ENCODE measurements around the gene CSNK1A1L. TPM values are rescaled to one million over a fixed set of nuclear protein-coding genes. Genes with fewer than 3 reads are reported as not detected.
"Not testable (repeated sequence)": the region's sequence is repeated elsewhere in the genome, so short reads cannot be mapped to it uniquely, and the experiment has no call there.

CSNK1A1L gene
- total and polyA plus RNA-seq, 2 of the 8 experiments (the other 6 are each of a cell fraction or from before 2014, with no cell fraction given): not detected

GRCh38 chr13:37056228-37056627, 49.2 kb downstream of the CSNK1A1L start:
- H3K4me3 ChIP-seq (ENCODE audit: extremely low read depth in 1 of 4, insufficient read depth in 2 of 4, low read depth in 3 of 4, low read length in 4 of 4); H3K27ac ChIP-seq (ENCODE audit: low read depth, low read length); H3K9me3 ChIP-seq (ENCODE audit: insufficient read depth in 2 of 2, low read depth in 1 of 2, low read length in 1 of 2); FAIRE-seq; H3K79me1 ChIP-seq (ENCODE audit: low read depth, low read length); H2BK5ac ChIP-seq (ENCODE audit: low read depth, low read length); POLR2A ChIA-PET (ENCODE audit: partially characterized antibody); H3K18ac ChIP-seq (ENCODE audit: extremely low read depth, low read length); H4K5ac ChIP-seq (ENCODE audit: insufficient read length, low read depth, low read length); H2BK12ac ChIP-seq (ENCODE audit: low read depth, low read length); H2BK20ac ChIP-seq (ENCODE audit: low read length); H3K23me2 ChIP-seq (ENCODE audit: low read depth, low read length); H2AK5ac ChIP-seq (ENCODE audit: low read depth, low read length); H4K8ac ChIP-seq (ENCODE audit: extremely low read depth, insufficient read depth, low read length); H4K91ac ChIP-seq (replicated peaks; ENCODE audit: insufficient read length, low read length); H3K4me1 ChIP-seq (replicated peaks in 1 of 4; ENCODE audit: control insufficient read depth in 3 of 4, insufficient read depth in 4 of 4, low read length in 3 of 4); H4K20me1 ChIP-seq (replicated peaks in 1 of 2; ENCODE audit: control insufficient read depth in 1 of 2, insufficient read depth in 2 of 2, low read length in 2 of 2); H2BK15ac ChIP-seq (ENCODE audit: low read length); H3K27me3 ChIP-seq (replicated peaks in 1 of 4; ENCODE audit: control insufficient read depth in 3 of 4, extremely low read depth in 1 of 4, insufficient read depth in 3 of 4, low read length in 3 of 4); H3K4ac ChIP-seq (replicated peaks; ENCODE audit: insufficient read length, low read depth, low read length); H3K14ac ChIP-seq (ENCODE audit: insufficient read length); H2BK120ac ChIP-seq (replicated peaks; ENCODE audit: low read depth, low read length); H2AFZ ChIP-seq (ENCODE audit: low read length); CTCF ChIA-PET (ENCODE audit: partially characterized antibody); H3K56ac ChIP-seq (replicated peaks; ENCODE audit: insufficient read length, low read depth, low read length); H3K9ac ChIP-seq (replicated peaks in 1 of 4; ENCODE audit: extremely low read depth in 1 of 4, low read depth in 3 of 4, low read length in 3 of 4); H3K4me2 ChIP-seq (ENCODE audit: insufficient read depth in 1 of 2, low read depth in 2 of 2, low read length in 2 of 2); DNase-seq (ENCODE audit: low read depth in 1 of 2, low spot score in 2 of 2); H3K23ac ChIP-seq (ENCODE audit: insufficient read length); H3K36me3 ChIP-seq (ENCODE audit: control insufficient read depth in 2 of 4, insufficient read depth in 4 of 4, low read length in 3 of 4): not testable (repeated sequence)
- H3K79me2 ChIP-seq (ENCODE audit: control insufficient read depth in 1 of 2, insufficient read depth in 2 of 2, low read length in 2 of 2): peaks cover 10 to 66% of the 10 kb centered on the region in 2 experiments
- 94% methylated on average over 2 of the region's 2 CpGs; no CpG with 5 or more reads in 1 of the 2 experiments for WGBS, 2 experiments (ENCODE audit: extremely low coverage in 1 of 2, insufficient coverage in 1 of 2, insufficient read length in 1 of 2, insufficient replicate concordance in 2 of 2, low coverage in 1 of 2, low lambda C conversion rate in 2 of 2, missing lambda C conversion rate in 1 of 2)

Other genes starting within 250 kb of the CSNK1A1L start
- gene SMAD9, start 185.4 kb downstream of the CSNK1A1L start, total RNA-seq (2021; fragmentation: NEBNext Ultra II Directional; extraction: Animal tissue kit (Norgen Biotek cat#: 25700)): 1.0 and 1.4 TPM in 2 replicates
- 0.39 and 0.45 TPM in 2 replicates for gene SMAD9, start 185.4 kb downstream of the CSNK1A1L start, polyA plus RNA-seq (2011; rRNA removed)
- 24.3 and 24.6 TPM in 2 replicates for gene ALG5, start 106.3 kb downstream of the CSNK1A1L start, total RNA-seq (2021; fragmentation: NEBNext Ultra II Directional; extraction: Animal tissue kit (Norgen Biotek cat#: 25700))
- 7.3 and 15.0 TPM in 2 replicates for gene ALG5, start 106.3 kb downstream of the CSNK1A1L start, polyA plus RNA-seq (2011; rRNA removed)
- 86.1 and 87.6 TPM in 2 replicates for gene EXOSC8, start 104.9 kb downstream of the CSNK1A1L start, total RNA-seq (2021; fragmentation: NEBNext Ultra II Directional; extraction: Animal tissue kit (Norgen Biotek cat#: 25700))
- 35.5 and 54.3 TPM in 2 replicates for gene EXOSC8, start 104.9 kb downstream of the CSNK1A1L start, polyA plus RNA-seq (2011; rRNA removed)
- gene SUPT20H, start 46.0 kb downstream of the CSNK1A1L start, total RNA-seq (2021; fragmentation: NEBNext Ultra II Directional; extraction: Animal tissue kit (Norgen Biotek cat#: 25700)): 64.5 and 75.1 TPM in 2 replicates
- 36.0 and 69.2 TPM in 2 replicates for gene SUPT20H, start 46.0 kb downstream of the CSNK1A1L start, polyA plus RNA-seq (2011; rRNA removed)

Measured in H1 (cell line).